NCI-H128 (cell line): ENCODE measurements around the gene ACP3.
"Not testable (repeated sequence)": the region's sequence is repeated elsewhere in the genome, so short reads cannot be mapped to it uniquely, and the experiment has no call there.

Experiments used
- DNase-seq: peaks from one replicate; lab custom pipeline; 2025; ENCODE audit not compliant: unreplicated experiment; lab: John Stamatoyannopoulos, UW

Gene ACP3

GRCh38 chr3:132317229-132317948 is at the start of gene ACP3:
TSS of gene ACP3 (plus strand) at chr3:132317407. CDS start at chr3:132317457, 50 bp downstream.
- DNase-seq, result no peak

GRCh38 chr3:132268956-132269355 is 48.3 kb upstream of the ACP3 start:
- DNase-seq, result no peak

- no peak for DNase-seq
Measured at GRCh38 chr3:132273036-132273435, 44.2 kb upstream of the ACP3 start.

- no peak for DNase-seq
Measured at GRCh38 chr3:132276228-132276906, 40.8 kb upstream of the ACP3 start.

- no peak for DNase-seq
Measured at GRCh38 chr3:132279030-132279429, 38.2 kb upstream of the ACP3 start.

- no peak for DNase-seq
Measured at GRCh38 chr3:132283440-132283839, 33.8 kb upstream of the ACP3 start.

- no peak for DNase-seq
Measured at GRCh38 chr3:132283916-132284405, 33.2 kb upstream of the ACP3 start.

- no peak for DNase-seq
Measured at GRCh38 chr3:132284781-132285619, 32.2 kb upstream of the ACP3 start.

GRCh38 chr3:132285620-132285945 is 31.6 kb upstream of the ACP3 start:
- DNase-seq, result no peak

GRCh38 chr3:132286035-132286434 is 31.2 kb upstream of the ACP3 start:
- no peak for DNase-seq

- no peak for DNase-seq
Measured at GRCh38 chr3:132288357-132288756, 28.9 kb upstream of the ACP3 start.

GRCh38 chr3:132289316-132289715 is 27.9 kb upstream of the ACP3 start:
- DNase-seq, result no peak

GRCh38 chr3:132290833-132291232 is 26.4 kb upstream of the ACP3 start:
- no peak for DNase-seq

GRCh38 chr3:132292042-132292441 is 25.2 kb upstream of the ACP3 start:
- no peak for DNase-seq

GRCh38 chr3:132293251-132293650 is 24.0 kb upstream of the ACP3 start:
- DNase-seq, result no peak

- DNase-seq, result no peak
Measured at GRCh38 chr3:132294906-132295305, 22.3 kb upstream of the ACP3 start.

GRCh38 chr3:132303336-132304201 is 13.6 kb upstream of the ACP3 start:
- DNase-seq, result not testable (repeated sequence)

GRCh38 chr3:132304351-132304750 is 12.9 kb upstream of the ACP3 start:
- DNase-seq, result not testable (repeated sequence)

GRCh38 chr3:132310057-132310456 is 7.2 kb upstream of the ACP3 start:
- DNase-seq, result not testable (repeated sequence)

GRCh38 chr3:132311316-132311715 is 5.9 kb upstream of the ACP3 start:
- DNase-seq, result no peak

GRCh38 chr3:132311841-132312240 is 5.4 kb upstream of the ACP3 start:
- DNase-seq, result no peak
